NCI-H446 (cell line): ENCODE data around the gene NKX1-1.

ENCODE experiments used
- DNase-seq, 2 experiments: peaks; one replicate each; lab custom pipeline; 2025; lab: John Stamatoyannopoulos, UW

NKX1-1 gene

DNA sequence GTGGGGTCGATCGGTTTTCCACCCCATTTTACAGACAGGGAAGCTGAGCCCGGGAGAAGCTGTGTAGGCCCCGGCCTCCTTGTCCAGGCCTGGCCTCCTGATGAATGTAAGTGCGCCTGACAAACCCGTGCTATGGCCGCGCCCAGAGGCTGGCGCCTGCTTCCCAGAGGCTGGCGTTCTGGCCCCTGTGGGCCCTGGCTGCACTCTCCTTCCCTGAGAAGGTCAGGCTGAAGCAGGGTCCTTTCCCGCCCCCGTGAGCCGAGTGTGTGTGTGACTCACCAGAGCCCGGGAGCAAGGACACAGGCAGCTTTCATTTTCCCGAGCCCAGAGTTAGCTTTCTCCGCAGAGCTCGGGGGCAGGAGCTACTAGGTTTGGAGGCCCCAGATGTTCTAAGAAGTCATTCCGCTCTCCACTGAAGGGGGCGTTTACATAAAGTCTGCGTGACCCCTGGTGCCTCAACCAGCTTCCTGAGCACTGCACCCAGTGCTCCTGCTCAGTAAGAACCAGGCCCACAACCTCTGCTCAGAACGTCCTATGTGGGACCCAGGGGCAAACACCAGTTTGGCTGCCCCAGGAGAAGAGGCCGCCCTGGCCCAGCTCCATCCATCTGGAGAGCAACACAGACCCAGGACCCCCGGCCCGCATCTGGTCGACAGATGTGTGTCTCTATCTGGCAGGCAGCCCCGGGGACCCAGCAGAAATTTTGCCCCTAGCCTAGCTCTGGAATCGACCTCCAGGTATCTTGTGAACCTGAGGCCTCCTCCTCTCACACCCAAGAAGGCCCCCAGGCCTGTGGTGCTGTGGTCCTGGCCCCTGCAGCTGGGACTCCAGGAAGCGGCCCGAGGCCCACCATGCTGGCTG lies 45.6 kb downstream of the NKX1-1 start:
- no peak for DNase-seq

DNA sequence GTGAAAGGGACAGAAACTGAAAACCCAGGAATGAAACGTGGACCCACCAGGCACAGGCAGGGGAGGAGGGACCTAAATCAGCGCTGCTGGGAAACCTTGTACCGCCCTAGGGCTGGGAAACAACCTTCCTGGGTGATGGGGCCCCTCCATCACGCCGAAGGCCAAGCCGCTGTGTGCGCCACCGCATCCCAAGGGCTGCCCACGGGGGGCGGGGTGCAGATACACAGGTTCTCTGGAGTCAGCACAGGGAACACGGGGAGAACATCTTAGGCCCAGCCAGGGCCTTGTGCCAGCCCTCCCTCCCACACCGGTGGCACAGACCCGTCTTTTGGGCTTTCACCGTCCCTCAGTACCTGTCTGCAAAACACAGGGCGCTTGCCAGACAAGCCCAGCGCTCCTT lies 46.3 kb downstream of the NKX1-1 start:
- DNase-seq, result no peak

DNA sequence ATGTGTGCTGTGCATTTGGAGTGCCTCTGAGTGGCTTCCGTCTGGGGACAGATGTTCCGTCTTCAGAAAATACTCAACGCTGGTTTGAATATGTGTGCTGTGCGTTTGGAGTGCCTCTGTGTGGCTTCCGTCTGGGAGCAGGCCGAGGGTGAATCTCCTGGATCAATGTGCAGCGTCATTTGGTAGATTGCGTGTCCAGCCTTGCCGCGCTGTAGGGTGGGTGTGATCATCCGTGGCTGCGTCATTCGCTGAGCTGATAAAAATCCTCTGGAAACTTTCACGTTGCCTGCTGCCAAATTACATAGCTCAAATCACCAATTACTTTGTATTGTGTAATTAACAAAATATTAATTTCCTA lies 47.1 kb downstream of the NKX1-1 start:
- DNase-seq, result no peak

DNA sequence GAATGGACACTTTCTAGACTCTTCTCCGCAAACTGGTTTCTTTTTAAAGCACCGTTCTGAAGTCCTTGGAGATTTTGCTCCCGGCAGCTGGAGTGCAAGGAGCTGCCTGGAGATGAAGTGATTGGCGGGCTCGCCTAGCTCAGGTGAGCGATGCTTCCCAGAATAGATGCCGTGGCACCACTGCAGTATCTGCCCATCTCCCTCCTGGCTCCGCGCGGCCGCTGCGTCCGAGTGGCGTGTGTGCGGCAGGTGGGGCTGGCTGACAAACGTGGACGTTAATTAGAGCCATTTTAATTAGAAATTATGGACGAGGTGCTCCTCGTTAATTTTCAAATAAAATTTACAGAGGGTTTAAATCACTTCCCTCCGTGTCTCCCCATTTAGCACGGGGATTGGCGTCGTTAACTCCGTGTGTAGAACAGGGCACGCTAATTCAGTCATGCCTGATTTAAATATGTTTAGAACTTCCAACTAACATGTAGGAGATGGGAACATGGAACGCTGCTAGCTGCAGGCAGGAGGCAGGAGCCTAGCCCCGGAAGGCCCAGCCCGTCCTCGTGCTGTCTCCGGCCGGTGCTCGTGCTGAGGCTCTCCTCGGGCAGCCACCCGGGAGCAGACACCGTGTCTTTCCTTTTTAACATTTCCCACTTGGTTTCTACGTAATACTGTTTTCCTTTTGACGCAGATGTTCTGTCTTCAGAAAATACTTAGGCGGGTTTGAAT lies 47.7 kb downstream of the NKX1-1 start:
- DNase-seq, result no peak

DNA sequence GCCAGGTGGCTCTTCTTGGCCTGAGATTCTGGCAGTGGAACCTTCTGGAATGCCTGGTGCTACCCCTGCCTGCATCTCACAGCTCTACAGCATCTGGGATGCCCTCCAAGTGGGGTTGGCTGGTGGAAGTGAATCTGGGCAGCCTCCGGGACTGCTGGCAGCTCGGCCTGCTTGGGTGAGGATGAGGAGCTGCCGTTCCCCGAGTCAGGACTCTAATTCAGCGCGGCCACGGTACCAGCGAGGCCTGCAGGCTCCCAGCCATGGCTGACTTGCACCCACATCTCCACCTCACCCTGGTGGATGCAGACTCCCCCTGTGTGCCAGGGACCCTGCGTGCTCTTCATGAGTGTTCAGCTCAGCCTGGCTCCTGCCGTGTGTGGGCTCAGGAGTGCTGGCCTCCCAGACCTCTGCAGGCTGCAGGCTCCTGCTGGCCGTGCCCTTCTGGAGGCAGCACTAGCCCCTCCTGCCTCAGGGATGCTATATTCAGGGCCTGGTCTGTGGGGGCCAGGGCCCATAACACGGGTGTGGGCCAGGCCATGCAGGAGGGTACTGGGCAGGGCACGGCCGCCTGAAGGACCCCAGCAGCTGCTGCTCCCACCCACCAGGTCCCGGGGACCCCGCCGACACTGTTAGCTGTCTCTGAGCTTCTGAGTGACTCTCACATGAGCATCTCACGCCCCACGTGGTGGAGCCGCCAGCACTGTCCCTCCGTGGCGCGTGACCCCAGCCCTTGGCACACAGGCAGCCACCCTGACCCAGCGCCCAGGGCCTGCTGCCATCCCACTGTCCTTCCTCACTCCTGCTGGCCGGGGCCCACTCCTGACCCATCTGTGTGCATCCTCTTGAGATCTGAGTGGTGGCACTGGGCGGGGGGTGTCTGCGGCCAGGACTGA lies 48.6 kb downstream of the NKX1-1 start:
- no peak for DNase-seq

DNA sequence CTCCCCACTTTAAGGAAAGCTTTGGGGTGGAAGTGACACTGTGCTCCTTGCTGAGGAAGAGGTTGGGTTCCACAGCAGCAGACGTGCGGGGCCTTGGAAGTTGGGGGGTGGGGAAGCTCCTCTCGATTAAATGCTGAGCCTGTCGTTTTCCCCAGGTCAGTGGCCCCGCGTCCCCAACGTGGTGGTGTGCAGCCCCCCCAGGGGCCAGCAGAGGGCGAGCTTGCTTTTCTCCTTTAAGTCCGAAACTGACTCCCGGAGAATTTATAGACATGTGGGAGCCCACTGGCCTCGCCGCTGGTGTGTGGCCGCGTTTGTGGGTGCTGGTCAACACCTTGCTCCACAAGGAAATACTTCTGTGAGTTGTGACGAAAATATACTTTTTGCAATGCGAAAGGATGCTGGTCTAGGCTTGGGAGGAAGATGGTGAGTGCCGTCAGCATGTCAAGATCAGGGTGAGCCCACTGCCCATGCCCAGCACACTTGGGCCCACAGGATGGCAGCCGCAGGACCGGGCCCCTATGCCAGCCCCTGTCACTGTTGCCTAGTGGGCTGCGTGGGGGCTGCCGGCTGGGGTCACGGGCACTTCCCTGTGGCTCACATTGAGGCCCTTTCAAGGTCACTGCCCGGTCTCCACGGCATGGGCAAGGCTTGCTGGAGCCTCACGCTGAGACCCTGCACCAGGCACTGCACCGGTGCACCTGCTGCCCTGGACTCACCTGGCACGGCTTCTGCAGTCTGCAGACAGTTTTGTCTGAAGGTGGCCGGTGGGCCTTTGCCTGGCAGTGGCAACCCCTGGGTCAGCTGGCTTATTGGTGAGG lies 49.9 kb downstream of the NKX1-1 start:
- DNase-seq, result peak in 1 of 2 experiments; percentile 8

DNA sequence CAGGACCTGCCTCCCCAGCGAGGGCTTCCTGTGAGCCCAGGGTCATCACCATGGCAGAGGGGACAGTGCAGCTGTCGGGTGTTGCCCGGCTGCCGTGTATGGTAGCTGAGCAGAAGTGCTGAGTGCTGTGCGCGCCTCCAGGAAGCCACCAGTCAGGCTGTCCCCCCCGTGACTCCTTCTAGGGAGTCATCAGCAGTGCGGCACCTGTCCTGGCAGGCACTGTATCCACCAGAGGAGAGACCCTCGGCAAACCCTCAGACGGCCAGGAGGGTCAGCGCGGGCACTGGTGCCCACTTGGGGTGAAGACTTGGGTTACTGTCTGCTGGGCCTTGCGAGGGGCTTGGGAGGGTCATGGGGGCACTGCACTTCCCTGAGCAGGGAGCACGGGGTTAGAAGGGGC lies 50.9 kb downstream of the NKX1-1 start:
- no peak for DNase-seq

DNA sequence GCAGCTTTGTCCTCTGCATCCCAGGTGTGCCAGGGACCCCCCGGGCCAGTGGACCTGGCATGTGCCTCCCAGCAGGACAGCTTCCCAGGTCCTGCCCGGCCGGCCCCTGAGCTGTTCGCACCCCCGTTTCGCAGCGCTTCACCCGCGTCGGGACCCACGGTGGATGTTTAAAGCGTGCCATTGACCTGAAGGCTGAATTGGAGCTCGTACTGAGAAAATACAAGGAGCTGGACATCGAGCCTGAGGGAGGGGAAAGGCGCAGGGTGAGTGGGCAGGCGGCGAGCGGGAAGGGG lies 51.3 kb downstream of the NKX1-1 start:
- no peak for DNase-seq

DNA sequence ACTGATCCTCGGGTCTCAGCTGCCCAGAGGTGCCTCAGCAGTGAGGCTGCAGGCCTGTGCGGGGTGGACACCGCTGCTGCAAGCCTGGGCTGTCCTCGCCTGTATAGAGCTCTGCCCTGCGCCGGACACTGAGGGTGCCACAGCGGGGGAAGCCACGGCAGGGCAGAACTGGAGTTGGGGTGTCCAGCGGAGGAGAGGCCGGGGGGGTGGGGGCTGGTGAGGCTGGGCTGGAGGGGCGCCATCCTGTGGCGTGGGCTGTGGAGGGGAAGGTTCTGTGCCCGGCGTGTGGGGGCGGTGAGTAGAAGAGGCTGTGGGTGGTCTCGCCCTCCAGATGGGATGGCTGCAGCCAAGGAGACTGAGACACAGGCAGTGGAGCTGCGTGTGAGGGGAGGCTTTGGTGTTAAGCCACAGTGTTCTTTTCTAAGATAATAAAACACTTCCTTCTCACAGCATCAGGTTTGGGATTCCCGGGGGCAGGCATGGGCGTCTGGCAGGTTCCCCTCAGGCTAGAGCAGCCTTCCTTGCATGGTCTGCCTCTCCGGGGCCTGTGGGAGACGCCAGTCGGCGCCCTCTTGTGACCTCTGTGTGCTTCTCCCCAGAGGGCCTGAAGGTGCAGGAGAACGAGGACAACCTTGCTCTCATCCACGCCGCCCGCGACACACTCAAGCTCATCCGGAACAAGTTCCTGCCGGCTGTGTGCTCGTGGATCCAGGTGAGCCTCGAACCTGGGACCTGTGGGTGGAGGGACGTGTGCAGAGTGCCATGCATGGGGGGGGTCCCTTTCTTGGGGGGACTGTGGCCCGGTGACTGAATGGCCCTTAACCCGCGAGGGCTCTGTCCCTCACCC lies 51.9 kb downstream of the NKX1-1 start:
- DNase-seq, result no peak

DNA sequence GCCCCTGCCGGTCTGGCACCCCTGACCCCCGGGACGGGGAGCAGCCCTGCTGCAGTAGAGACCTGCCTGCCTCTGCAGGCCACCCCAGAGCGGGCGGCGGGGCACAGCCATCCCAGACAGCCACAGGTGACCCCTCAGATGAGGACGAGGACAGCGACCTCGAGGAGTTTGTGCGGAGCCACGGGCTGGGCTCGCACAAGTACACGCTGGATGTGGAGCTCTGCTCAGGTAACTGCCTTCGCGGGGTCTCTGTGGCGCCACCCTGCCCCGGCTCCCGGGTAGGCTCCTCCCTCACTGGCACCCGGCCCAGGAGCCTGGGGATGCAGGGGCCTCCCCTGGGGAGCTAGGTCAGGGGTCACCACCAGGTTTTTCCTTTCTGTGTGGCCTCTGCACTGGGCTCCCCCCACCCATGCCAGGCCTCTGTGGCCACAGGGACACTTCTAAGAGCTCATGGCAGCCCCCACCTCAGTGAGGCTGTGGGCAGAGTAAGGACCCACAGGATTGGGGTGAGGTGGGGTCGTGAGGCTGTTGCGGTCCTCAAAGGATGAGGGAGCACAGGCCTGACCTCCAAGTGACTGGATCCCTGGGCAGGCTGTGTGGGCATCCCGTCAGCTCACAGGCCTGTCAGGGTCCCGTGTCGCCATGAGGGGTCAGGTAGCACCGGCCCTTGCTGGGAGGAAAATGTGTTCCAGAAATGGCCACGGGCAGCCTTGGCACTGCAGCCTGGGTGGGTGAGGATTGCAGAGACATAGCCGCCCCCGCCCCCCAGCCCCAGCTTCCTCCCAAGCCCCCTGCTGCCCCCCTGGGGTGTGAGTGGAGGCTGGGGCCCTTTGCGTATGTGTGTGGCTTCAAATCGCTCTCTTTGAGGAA lies 52.8 kb downstream of the NKX1-1 start:
- no peak for DNase-seq
